HCT116 (cell line): Measurements from ENCODE around the gene ZNF804A. TPM values are rescaled to one million over a fixed set of nuclear protein-coding genes. Genes with fewer than 3 reads are reported as not detected.

Source experiments
- ATAC-seq: fragments of 200-7000 bp; cut with Tn5 transposase; 2 replicates; pipeline ENCODE4 v1.9.1; 2020; ENCODE audit warnings: mild to moderate bottlenecking, moderate library complexity
- BruUV-seq: library from RNA; stranded (reverse); fragments of 400-500 nt; replicated peaks from 2 replicates; lab custom pipeline; 2021; lab: Mats Ljungman, UMichigan
- CTCF ChIA-PET: fragments of 300-600 bp; sonication (Branson Sonifier 250); formaldehyde crosslinking; loops from one replicate; lab custom pipeline; 2021; ENCODE audit warnings: antibody characterized with exemption; lab: Charles Lee
- POLR2A ChIA-PET: fragments of 300-600, 350-600 bp; sonication (Branson Sonifier 250); formaldehyde crosslinking; loops from one replicate; lab custom pipeline; 2021; ENCODE audit warnings: antibody characterized with exemption; lab: Charles Lee
- RAD21 ChIA-PET, 2 experiments: fragments of 300-600 bp; sonication (Branson Sonifier 250); formaldehyde crosslinking; loops; one replicate each; lab custom pipeline; 2023; ENCODE audit warnings: low total read pairs in 2 of 2; ENCODE audit not compliant: uncharacterized antibody in 2 of 2, unreplicated experiment in 2 of 2, low non-redundant PET in 1 of 2; lab: Charles Lee
- DNase-seq: peaks from one replicate; pipeline ENCODE4 v3.0.0-alpha.2; 2010; ENCODE audit warnings: low read depth, low spot score
- H2AFZ ChIP-seq: fragments of 200-600 bp; shearing (Covaris generic), sonication (generic); 2 replicates; pipeline ENCODE4 v1.6.1; 2017; ENCODE audit warnings: low read depth, mixed run types, mixed read lengths, antibody characterized with exemption, low read length; ENCODE audit not compliant: poor library complexity, severe bottlenecking
- H3K27ac ChIP-seq: 2 replicates; pipeline ENCODE4 v1.5.1; 2012; ENCODE audit warnings: low read depth, low read length
- H3K27me3 ChIP-seq: fragments of 200-600 bp; sonication (generic); 2 replicates; pipeline ENCODE4 v1.6.1; 2016; ENCODE audit warnings: mixed run types, low read length, mixed read lengths; ENCODE audit not compliant: insufficient read depth
- H3K36me3 ChIP-seq, 2 experiments: fragments of 200-500 bp in 1 of 2; fragments of 200-600 bp in 1 of 2; sonication (Bioruptor generic) in 1 of 2; sonication (generic) in 1 of 2; 2 replicates each; pipeline versions ENCODE4 v1.5.1 to v1.6.1; 2014 to 2016; ENCODE audit warnings: low read length in 2 of 2, inconsistent platforms in 1 of 2, mixed read lengths in 1 of 2, mixed run types in 1 of 2; ENCODE audit not compliant: insufficient read depth in 2 of 2, control insufficient read depth in 1 of 2
- H3K4me1 ChIP-seq, 2 experiments: fragments of 200-600 bp in 1 of 2; sonication (generic) in 1 of 2; 2 replicates each; pipeline versions ENCODE4 v1.5.1 to v1.6.1; 2012 to 2017; ENCODE audit warnings: low read length in 2 of 2, inconsistent platforms in 1 of 2, mild to moderate bottlenecking in 1 of 2, mixed read lengths in 1 of 2, mixed run types in 1 of 2, moderate library complexity in 1 of 2; ENCODE audit not compliant: insufficient read depth in 2 of 2, control insufficient read depth in 1 of 2
- H3K4me2 ChIP-seq: fragments of 200-600 bp; sonication (generic); 2 replicates; pipeline ENCODE4 v1.6.1; 2017; ENCODE audit warnings: mixed run types, low read length, mixed read lengths
- H3K4me3 ChIP-seq, 2 experiments: fragments of 200-600 bp in 1 of 2; sonication (generic) in 1 of 2; replicated peaks in 1 of 2; 2 replicates each; pipeline ENCODE4 v1.5.1; 2011 to 2016; ENCODE audit warnings: low read length in 2 of 2, control low read depth in 1 of 2, low read depth in 1 of 2, mild to moderate bottlenecking in 1 of 2, mixed read lengths in 1 of 2, mixed run types in 1 of 2
- H3K79me2 ChIP-seq: fragments of 200-600 bp; sonication (generic); 2 replicates; pipeline ENCODE4 v1.6.1; 2017; ENCODE audit warnings: mild to moderate bottlenecking, mixed run types, low read length, moderate library complexity, mixed read lengths; ENCODE audit not compliant: insufficient read depth
- H3K9ac ChIP-seq: fragments of 200-600 bp; sonication (generic); 2 replicates; pipeline ENCODE4 v1.6.1; 2016; ENCODE audit warnings: low read length, mixed read lengths
- H3K9me2 ChIP-seq: fragments of 200-600 bp; sonication (generic), shearing (Covaris generic); 2 replicates; pipeline ENCODE4 v1.6.1; 2017; ENCODE audit warnings: mixed run types, mild to moderate bottlenecking, moderate library complexity; ENCODE audit not compliant: insufficient read depth
- H3K9me3 ChIP-seq, 2 experiments: fragments of 200-500 bp in 1 of 2; fragments of 200-600 bp in 1 of 2; sonication (Bioruptor generic) in 1 of 2; sonication (generic) in 1 of 2; 2 replicates each; pipeline ENCODE4 v1.6.1; 2014 to 2017; ENCODE audit warnings: low read length in 2 of 2, mixed read lengths in 2 of 2, inconsistent platforms in 1 of 2, low read depth in 1 of 2, mild to moderate bottlenecking in 1 of 2, mixed run types in 1 of 2, moderate library complexity in 1 of 2; ENCODE audit not compliant: control insufficient read depth in 1 of 2, insufficient read depth in 1 of 2
- H4K20me1 ChIP-seq: fragments of 200-600 bp; sonication (generic), shearing (Covaris generic); 2 replicates; pipeline ENCODE4 v1.6.1; 2017; ENCODE audit warnings: mixed run types, mild to moderate bottlenecking, moderate library complexity; ENCODE audit not compliant: insufficient read depth
- ATF3 ChIP-seq: IDR thresholded peaks from 2 replicates; pipeline ENCODE4 v1.6.1; 2012
- CEBPB ChIP-seq: IDR thresholded peaks from 2 replicates; pipeline ENCODE4 v1.6.1; 2012; ENCODE audit warnings: low read depth
- EGR1 ChIP-seq: IDR thresholded peaks from 2 replicates; pipeline ENCODE4 v1.6.1; 2012; ENCODE audit warnings: low read depth
- ELF1 ChIP-seq: IDR thresholded peaks from 2 replicates; pipeline ENCODE4 v1.6.1; 2012; ENCODE audit warnings: low read depth, borderline replicate concordance
- POLR2A ChIP-seq: IDR thresholded peaks from 2 replicates; pipeline ENCODE4 v1.7.0; 2011; ENCODE audit warnings: borderline replicate concordance; ENCODE audit not compliant: insufficient read depth, insufficient read length; ENCODE audit errors: extremely low read depth
- POLR2AphosphoS5 ChIP-seq: IDR thresholded peaks from 2 replicates; pipeline ENCODE4 v1.6.1; 2011; ENCODE audit warnings: mild to moderate bottlenecking, low read depth, low read length, moderate library complexity
- RAD21 ChIP-seq: IDR thresholded peaks from 2 replicates; pipeline ENCODE4 v1.6.1; 2012; ENCODE audit warnings: low read depth, mild to moderate bottlenecking
- SIN3A ChIP-seq: IDR thresholded peaks from 2 replicates; pipeline ENCODE4 v1.6.1; 2012; ENCODE audit warnings: low read depth
- YY1 ChIP-seq: IDR thresholded peaks from 2 replicates; pipeline ENCODE4 v1.6.1; 2011; ENCODE audit warnings: low read length, low read depth, moderate library complexity, mild to moderate bottlenecking; ENCODE audit not compliant: insufficient replicate concordance; ENCODE audit errors: extremely low read depth
- ZFX ChIP-seq: fragments of 450-650 bp; IDR thresholded peaks from 2 replicates; pipeline ENCODE4 v1.6.1; 2017
- ZNF274 ChIP-seq: fragments of 200-500 bp; sonication (Bioruptor generic); IDR thresholded peaks from 2 replicates; pipeline ENCODE4 v1.6.1; 2014; ENCODE audit warnings: mild to moderate bottlenecking, low read depth, low read length, inconsistent platforms
- intact Hi-C: fragments of 100-400 bp; cut with micrococcal nuclease; formaldehyde crosslinking; loops from 2 replicates; pipeline ENCODE4 v1.10.0; 2022
- total RNA-seq: library from RNA; stranded (reverse); gene quantifications from one replicate; pipeline ENCODE4 v1.2.1, GENCODE V29; 2021; ENCODE audit not compliant: unreplicated experiment
- TF ChIP-seq, protein P1 (sequence below): IDR thresholded peaks from 2 replicates; pipeline ENCODE4 v1.6.1; 2012
- TF ChIP-seq, protein P2 (sequence below), 3 experiments: fragments of 200-600 bp in 1 of 3; sonication (generic) in 1 of 3; IDR thresholded peaks in 2 of 3; conservative IDR thresholded peaks in 1 of 3; 2 replicates each; pipeline ENCODE4 v1.5.1; 2012 to 2017; ENCODE audit warnings: low read depth in 2 of 3, low read length in 2 of 3, antibody characterized with exemption in 1 of 3, borderline replicate concordance in 1 of 3, control low read depth in 1 of 3, mild to moderate bottlenecking in 1 of 3, mixed read lengths in 1 of 3, mixed run types in 1 of 3, moderate library complexity in 1 of 3; ENCODE audit not compliant: insufficient read depth in 1 of 3
- TF ChIP-seq, protein P3 (sequence below): IDR thresholded peaks from 2 replicates; pipeline ENCODE4 v1.6.1; 2012; ENCODE audit warnings: low read depth

Gene ZNF804A
- total RNA-seq, 1 experiment from 2014 or later, result 0.61 TPM

GRCh38 chr2:184824597-184824996, 226.3 kb downstream of the ZNF804A start:
- Histone ChIP-seq H3K4me1 (no peaks in the 10 kb centered on the region), H3K9ac (no peak overlapping the region), H3K79me2 (no peaks in the 10 kb centered on the region), H3K36me3 (no peaks in the 10 kb centered on the region; a peak in 1 of 4 replicates), H3K4me3 (no peak overlapping the region), H2AFZ (no peak overlapping the region), H3K9me2 (no peaks in the 10 kb centered on the region), H3K27ac (no peak overlapping the region), H3K27me3 (no peaks in the 10 kb centered on the region), H3K9me3 (no peaks in the 10 kb centered on the region), H3K4me2 (no peak overlapping the region), H4K20me1 (no peaks in the 10 kb centered on the region)
- DNase-seq (no peak), ATAC-seq (no peak)
- ChIA-PET CTCF (no interaction called here), POLR2A (no interaction called here), RAD21 (no interaction called here)
- TF ChIP-seq SIN3A (no peak), ELF1 (no peak), POLR2AphosphoS5 (no peak), RAD21 (no peak), ZFX (no peak), ATF3 (no peak), CEBPB (no peak)
- TF ChIP-seq, protein P1, sequence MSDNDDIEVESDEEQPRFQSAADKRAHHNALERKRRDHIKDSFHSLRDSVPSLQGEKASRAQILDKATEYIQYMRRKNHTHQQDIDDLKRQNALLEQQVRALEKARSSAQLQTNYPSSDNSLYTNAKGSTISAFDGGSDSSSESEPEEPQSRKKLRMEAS, result no peak
- intact Hi-C loops, result no loop called here
- BruUV-seq, result no TSS peak

GRCh38 chr2:184830531-184830930, 232.2 kb downstream of the ZNF804A start:
- no peaks in the 10 kb centered on the region for H3K36me3 ChIP-seq
- ChIA-PET CTCF (no interaction called here), RAD21 (no interaction called here), POLR2A (no interaction called here)
- no peak overlapping the region for H3K9ac ChIP-seq
- no peak overlapping the region for H3K27ac ChIP-seq
- no peaks in the 10 kb centered on the region for H3K9me2 ChIP-seq
- no peaks in the 10 kb centered on the region for H4K20me1 ChIP-seq
- ATAC-seq (no peak), DNase-seq (no peak)
- H3K4me1 ChIP-seq, result no peaks in the 10 kb centered on the region
- H3K4me2 ChIP-seq, result no peak overlapping the region
- intact Hi-C loops, result no loop called here
- H2AFZ ChIP-seq, result no peak overlapping the region
- no TSS peak for BruUV-seq
- H3K27me3 ChIP-seq, result no peaks in the 10 kb centered on the region
- H3K9me3 ChIP-seq, result no peaks in the 10 kb centered on the region
- no peak overlapping the region for H3K4me3 ChIP-seq
- H3K79me2 ChIP-seq, result no peaks in the 10 kb centered on the region
- TF ChIP-seq ELF1, result no peak
- no peak for TF ChIP-seq POLR2A
- TF ChIP-seq YY1, result no peak
- no peak for TF ChIP-seq ZNF274
- TF ChIP-seq ZFX, result no peak
- no peak for TF ChIP-seq ATF3
- TF ChIP-seq SIN3A, result no peak
- TF ChIP-seq, protein P2, sequence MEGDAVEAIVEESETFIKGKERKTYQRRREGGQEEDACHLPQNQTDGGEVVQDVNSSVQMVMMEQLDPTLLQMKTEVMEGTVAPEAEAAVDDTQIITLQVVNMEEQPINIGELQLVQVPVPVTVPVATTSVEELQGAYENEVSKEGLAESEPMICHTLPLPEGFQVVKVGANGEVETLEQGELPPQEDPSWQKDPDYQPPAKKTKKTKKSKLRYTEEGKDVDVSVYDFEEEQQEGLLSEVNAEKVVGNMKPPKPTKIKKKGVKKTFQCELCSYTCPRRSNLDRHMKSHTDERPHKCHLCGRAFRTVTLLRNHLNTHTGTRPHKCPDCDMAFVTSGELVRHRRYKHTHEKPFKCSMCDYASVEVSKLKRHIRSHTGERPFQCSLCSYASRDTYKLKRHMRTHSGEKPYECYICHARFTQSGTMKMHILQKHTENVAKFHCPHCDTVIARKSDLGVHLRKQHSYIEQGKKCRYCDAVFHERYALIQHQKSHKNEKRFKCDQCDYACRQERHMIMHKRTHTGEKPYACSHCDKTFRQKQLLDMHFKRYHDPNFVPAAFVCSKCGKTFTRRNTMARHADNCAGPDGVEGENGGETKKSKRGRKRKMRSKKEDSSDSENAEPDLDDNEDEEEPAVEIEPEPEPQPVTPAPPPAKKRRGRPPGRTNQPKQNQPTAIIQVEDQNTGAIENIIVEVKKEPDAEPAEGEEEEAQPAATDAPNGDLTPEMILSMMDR (IDR thresholded peaks at IDR 0.05 in 2 of 3, conservative IDR thresholded peaks at IDR 0.05 in 1 of 3; ENCODE audit: borderline replicate concordance in 1 of 3, insufficient read depth in 1 of 3, low read depth in 2 of 3, low read length in 2 of 3), result no peak
- no peak for TF ChIP-seq CEBPB
- no peak for TF ChIP-seq POLR2AphosphoS5
- TF ChIP-seq, protein P3, sequence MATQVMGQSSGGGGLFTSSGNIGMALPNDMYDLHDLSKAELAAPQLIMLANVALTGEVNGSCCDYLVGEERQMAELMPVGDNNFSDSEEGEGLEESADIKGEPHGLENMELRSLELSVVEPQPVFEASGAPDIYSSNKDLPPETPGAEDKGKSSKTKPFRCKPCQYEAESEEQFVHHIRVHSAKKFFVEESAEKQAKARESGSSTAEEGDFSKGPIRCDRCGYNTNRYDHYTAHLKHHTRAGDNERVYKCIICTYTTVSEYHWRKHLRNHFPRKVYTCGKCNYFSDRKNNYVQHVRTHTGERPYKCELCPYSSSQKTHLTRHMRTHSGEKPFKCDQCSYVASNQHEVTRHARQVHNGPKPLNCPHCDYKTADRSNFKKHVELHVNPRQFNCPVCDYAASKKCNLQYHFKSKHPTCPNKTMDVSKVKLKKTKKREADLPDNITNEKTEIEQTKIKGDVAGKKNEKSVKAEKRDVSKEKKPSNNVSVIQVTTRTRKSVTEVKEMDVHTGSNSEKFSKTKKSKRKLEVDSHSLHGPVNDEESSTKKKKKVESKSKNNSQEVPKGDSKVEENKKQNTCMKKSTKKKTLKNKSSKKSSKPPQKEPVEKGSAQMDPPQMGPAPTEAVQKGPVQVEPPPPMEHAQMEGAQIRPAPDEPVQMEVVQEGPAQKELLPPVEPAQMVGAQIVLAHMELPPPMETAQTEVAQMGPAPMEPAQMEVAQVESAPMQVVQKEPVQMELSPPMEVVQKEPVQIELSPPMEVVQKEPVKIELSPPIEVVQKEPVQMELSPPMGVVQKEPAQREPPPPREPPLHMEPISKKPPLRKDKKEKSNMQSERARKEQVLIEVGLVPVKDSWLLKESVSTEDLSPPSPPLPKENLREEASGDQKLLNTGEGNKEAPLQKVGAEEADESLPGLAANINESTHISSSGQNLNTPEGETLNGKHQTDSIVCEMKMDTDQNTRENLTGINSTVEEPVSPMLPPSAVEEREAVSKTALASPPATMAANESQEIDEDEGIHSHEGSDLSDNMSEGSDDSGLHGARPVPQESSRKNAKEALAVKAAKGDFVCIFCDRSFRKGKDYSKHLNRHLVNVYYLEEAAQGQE, result no peak
- TF ChIP-seq, protein P1, result no peak
- no peak for TF ChIP-seq EGR1
